Adrenal gland (tissue), 12 donors: ENCODE data around the gene PTCD2. TPM values are rescaled to one million over a fixed set of nuclear protein-coding genes. Genes with fewer than 3 reads are reported as not detected.

Source experiments
- DNase-seq, 7 donors: peaks; one replicate each; pipeline ENCODE4 v3.0.0-alpha.2; 2019 to 2020
- H3K27ac ChIP-seq, 5 donors: fragments of 200-600 bp; sonication (generic) in 4 of 5; 1 replicate in 3 of 5; 2 replicates in 2 of 5; pipeline versions ENCODE4 v1.5.1 to v1.8.0; 2016 to 2020; ENCODE audit warnings: mild to moderate bottlenecking in 1 of 5
- H3K27me3 ChIP-seq: fragments of 200-600 bp; 2 replicates; pipeline ENCODE4 v1.8.0; 2021
- H3K36me3 ChIP-seq, 2 donors: fragments of 200-600 bp; replicated peaks in 1 of 2; 1 replicate in 1 of 2; 2 replicates in 1 of 2; pipeline versions ENCODE4 v1.5.1 to v1.8.0; 2018 to 2022
- H3K4me1 ChIP-seq, 2 donors: fragments of 200-600 bp; replicated peaks in 1 of 2; 1 replicate in 1 of 2; 2 replicates in 1 of 2; pipeline versions ENCODE4 v1.5.1 to v1.8.0; 2018 to 2021
- H3K4me3 ChIP-seq, 4 donors: fragments of 200-600 bp; sonication (generic) in 3 of 4; one replicate each; pipeline ENCODE4 v1.5.1; 2016 to 2018
- H3K9me3 ChIP-seq, 3 donors: fragments of 200-600 bp; sonication (generic) in 1 of 3; replicated peaks in 1 of 3; 1 replicate in 2 of 3; 2 replicates in 1 of 3; pipeline versions ENCODE4 v1.5.1 to v1.8.0; 2016 to 2021
- CTCF ChIP-seq, 6 experiments: fragments of 450-650 bp in 4 of 6; fragments of 200-600 bp in 2 of 6; sonication (generic) in 1 of 6; IDR thresholded peaks; 1 replicate in 5 of 6; 2 replicates in 1 of 6; pipeline versions ENCODE4 v1.5.1 to v1.8.0; 2016 to 2021; ENCODE audit warnings: antibody characterized with exemption in 6 of 6, mild to moderate bottlenecking in 2 of 6, moderate library complexity in 1 of 6
- POLR2A ChIP-seq, 2 donors: fragments of 450-650 bp; IDR thresholded peaks; one replicate each; pipeline ENCODE4 v1.6.1; 2017; ENCODE audit warnings: antibody characterized with exemption in 2 of 2, mild to moderate bottlenecking in 2 of 2, moderate library complexity in 1 of 2
- WGBS, 4 donors: extraction: QIAGEN DNeasy Blood & Tissue Kit in 2 of 4; methylation state at CpG; one replicate each; pipeline versions ENCODE4 v1.1.5 to v1.1.7; 2013 to 2017; 5-methylcytosine and 5-hydroxymethylcytosine counted together
- intact Hi-C, 2 donors: fragments of 100-400 bp; cut with DNase I; formaldehyde crosslinking; loops; one replicate each; pipeline versions ENCODE4 v1.14.1 to v1.15.0; 2022 to 2023
- polyA plus RNA-seq, 3 donors: library from polyadenylated mRNA; stranded (reverse); fragments of 200-250 nt in 2 of 3; fragments of 350-450 nt in 1 of 3; fragmentation: Illumina TruSeq in 1 of 3; extraction: RNeasy Lipid Tissue Mini Kit (QIAGEN cat#74804) in 1 of 3; gene quantifications; one replicate each; pipeline ENCODE4 v1.2.3, GENCODE V29; 2013 to 2014
- total RNA-seq, 9 donors: library from RNA; depleted of rRNA in 4 of 9; stranded (reverse); fragments of >200 nt in 4 of 9; fragments of 120-200 nt in 1 of 9; fragmentation: NEBNext Ultra II Directional in 1 of 9; extraction: Animal tissue kit (Norgen Biotek cat#: 25700) in 1 of 9; gene quantifications; one replicate each; pipeline versions ENCODE4 v1.1.0 to v1.2.4, GENCODE V29; 2013 to 2023
- donor health status: healthy with polysubstance abuse.
- donor health status: Bipolar disorder and iron deficiency.
- donor health status: DM: yes; HTN: yes; CAD: no.
- donor health status: DM: no; HTN: no; CAD: no.
- donor health status: DM: no; HTN: no; CAD: no.
- donor health status: DM: yes; HTN: yes; CAD: no.

The PTCD2 gene
- total and polyA plus RNA-seq, 12 donors, result 1.7 to 20.6 (median 14.2) TPM

- Histone ChIP-seq H3K9me3 (no peaks in the 10 kb centered on the region), H3K4me3 (no peak overlapping the region), H3K36me3 (peaks cover 0 to 35% of the 10 kb centered on the region in 2 donors), H3K4me1 (peaks cover 10 to 14% of the 10 kb centered on the region in 2 donors), H3K27ac (no peak overlapping the region), H3K27me3 (no peaks in the 10 kb centered on the region)
- DNase-seq, result no peak
- 90 to 95% (median 93%) methylated on average over 5 of the region's 5 CpGs for WGBS, 4 donors
- intact Hi-C loops, result loop anchor here in 1 of 2 donors (10.0 kb wide), 1 partner anchor 540 kb away; no protein-coding TSS in a partner anchor
- TF ChIP-seq POLR2A (IDR thresholded peaks at IDR 0.05), result no peak
- no peak for TF ChIP-seq CTCF (IDR thresholded peaks at IDR 0.05)
These were observed 4.1 kb downstream of the PTCD2 start for GRCh38 chr5:72324189-72324825.

- TF ChIP-seq POLR2A (IDR thresholded peaks at IDR 0.05), result no peak
- no peak for TF ChIP-seq CTCF (IDR thresholded peaks at IDR 0.05)
- Histone ChIP-seq H3K36me3 (peaks cover 0 to 35% of the 10 kb centered on the region in 2 donors), H3K27me3 (no peaks in the 10 kb centered on the region), H3K4me1 (peaks cover 4 to 9% of the 10 kb centered on the region in 2 donors), H3K4me3 (no peak overlapping the region), H3K9me3 (no peaks in the 10 kb centered on the region), H3K27ac (no peak overlapping the region)
- intact Hi-C loops, result loop anchor here in 1 of 2 donors (10.0 kb wide), 1 partner anchor 541 kb away; no protein-coding TSS in a partner anchor
- no peak for DNase-seq
- WGBS, 4 donors, result 74 to 84% (median 80%) methylated on average over 4 of the region's 4 CpGs
These were observed 5.6 kb downstream of the PTCD2 start for GRCh38 chr5:72325566-72326305.

DNA sequence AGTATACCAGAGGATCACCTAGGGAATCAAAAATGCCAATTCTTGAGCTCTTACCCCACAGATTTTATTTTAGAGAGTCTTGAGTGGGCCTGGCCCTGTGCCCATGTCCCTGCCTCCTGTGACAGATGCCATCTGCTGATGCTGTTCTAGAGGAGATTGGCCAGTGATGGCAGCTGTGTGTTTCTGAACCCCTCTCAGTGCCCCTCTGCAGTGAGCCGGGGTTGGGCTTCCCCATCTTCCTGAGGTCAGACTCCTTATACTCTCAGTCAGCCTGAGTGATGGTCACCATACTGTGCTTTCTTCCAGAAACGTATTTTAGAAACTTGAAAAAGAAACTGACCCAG, 6.1 kb downstream of the PTCD2 start:
- intact Hi-C loops, result loop anchor here in 1 of 2 donors (10.0 kb wide), 1 partner anchor 541 kb away; no protein-coding TSS in a partner anchor
- Histone ChIP-seq H3K4me1 (peaks cover 0 to 5% of the 10 kb centered on the region in 2 donors), H3K27me3 (no peaks in the 10 kb centered on the region), H3K27ac (no peak overlapping the region), H3K36me3 (peaks cover 0 to 39% of the 10 kb centered on the region in 2 donors), H3K4me3 (no peak overlapping the region), H3K9me3 (no peaks in the 10 kb centered on the region)
- WGBS, 4 donors, result 92 to 95% (median 92%) methylated on average over 2 of the region's 2 CpGs
- TF ChIP-seq CTCF (IDR thresholded peaks at IDR 0.05), result no peak
- DNase-seq, result no peak

GRCh38 chr5:72328172-72328571, 8.0 kb downstream of the PTCD2 start:
- peaks cover 0 to 5% of the 10 kb centered on the region in 2 donors for H3K4me1 ChIP-seq
- DNase-seq, result peak; percentile 35 to 83 (median 58)
- peaks cover 0 to 34% of the 10 kb centered on the region in 2 donors for H3K36me3 ChIP-seq
- no peak overlapping the region for H3K4me3 ChIP-seq
- no peaks in the 10 kb centered on the region for H3K27me3 ChIP-seq
- no peak for TF ChIP-seq POLR2A (IDR thresholded peaks at IDR 0.05)
- no peak for TF ChIP-seq CTCF (IDR thresholded peaks at IDR 0.05)
- H3K27ac ChIP-seq, result no peak overlapping the region
- no peaks in the 10 kb centered on the region for H3K9me3 ChIP-seq
- intact Hi-C loops, result loop anchor here in 1 of 2 donors (10.0 kb wide), 1 partner anchor 543 kb away; no protein-coding TSS in a partner anchor
